ENCODE results near the gene GPR87.

Gene GPR87

DNA sequence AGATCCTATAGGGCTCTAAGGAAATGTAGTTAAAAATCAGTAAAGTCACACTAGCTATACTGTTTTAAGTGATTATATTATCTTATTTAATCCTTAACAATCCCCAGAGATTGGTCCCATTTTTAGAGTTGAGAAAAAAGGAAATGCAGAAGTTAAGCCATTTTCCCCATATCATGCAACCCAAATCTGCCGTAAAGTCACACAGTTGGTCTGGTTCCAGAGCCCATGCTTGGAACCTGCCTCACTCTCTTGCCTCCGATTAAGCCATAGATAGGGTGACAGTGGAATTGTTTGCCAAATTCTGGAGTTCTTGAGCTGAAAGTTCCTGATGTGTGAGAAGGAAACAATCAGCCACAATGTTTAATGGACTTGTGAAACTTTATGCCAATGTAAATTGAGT, 15.1 kb upstream of the GPR87 start:
- no peak for TF ChIP-seq Cebpa-rat (IDR thresholded peaks at IDR 0.05)
- Histone ChIP-seq H3K4me3 (no peak overlapping the region), H3K9me3 (no peaks in the 10 kb centered on the region), H3K4me1 (no peaks in the 10 kb centered on the region), H3K36me3 (no peaks in the 10 kb centered on the region), H3K27me3 (no peaks in the 10 kb centered on the region), H3K9ac (no peak overlapping the region), H3K4me2 (no peak overlapping the region), H3K27ac (no peak overlapping the region), H4K20me1 (no peaks in the 10 kb centered on the region)

DNA sequence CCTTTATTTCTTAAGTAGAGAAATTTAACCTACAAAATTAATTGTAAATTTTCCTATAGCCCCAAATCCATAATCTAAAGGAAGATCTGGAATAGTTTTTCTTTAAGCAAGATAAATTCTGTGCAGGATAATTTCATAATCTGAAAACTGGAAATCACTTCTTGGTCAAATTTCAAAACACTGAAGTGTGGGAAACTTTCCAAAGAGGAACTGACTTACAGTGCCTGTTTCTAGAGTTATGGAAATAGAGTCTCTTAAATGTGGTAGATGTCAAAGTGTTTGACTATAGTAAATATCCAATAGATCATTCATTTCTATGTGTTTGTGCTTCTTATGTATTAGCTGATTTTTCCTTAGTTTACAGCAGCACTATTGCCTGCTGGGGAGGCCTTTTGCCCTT, 14.3 kb upstream of the GPR87 start:
- no peak overlapping the region for H3K27ac ChIP-seq
- H3K4me3 ChIP-seq = no peak overlapping the region
- no peaks in the 10 kb centered on the region for H3K4me1 ChIP-seq
- no peak overlapping the region for H3K4me2 ChIP-seq
- no peaks in the 10 kb centered on the region for H3K27me3 ChIP-seq
- no peaks in the 10 kb centered on the region for H3K36me3 ChIP-seq
- TF ChIP-seq Cebpa-rat (IDR thresholded peaks at IDR 0.05) = no peak
- no peak overlapping the region for H3K9ac ChIP-seq
- no peaks in the 10 kb centered on the region for H3K9me3 ChIP-seq
- no peaks in the 10 kb centered on the region for H4K20me1 ChIP-seq

- H3K9ac ChIP-seq = no peak overlapping the region
- TF ChIP-seq Cebpa-rat (IDR thresholded peaks at IDR 0.05) = no peak
- no peak overlapping the region for H3K27ac ChIP-seq
- no peaks in the 10 kb centered on the region for H3K27me3 ChIP-seq
- no peaks in the 10 kb centered on the region for H3K9me3 ChIP-seq
- no peaks in the 10 kb centered on the region for H3K4me1 ChIP-seq
- no peaks in the 10 kb centered on the region for H3K36me3 ChIP-seq
- no peaks in the 10 kb centered on the region for H4K20me1 ChIP-seq
- H3K4me3 ChIP-seq = no peak overlapping the region
- H3K4me2 ChIP-seq = no peak overlapping the region
These were observed 13.8 kb upstream of the GPR87 start for GRCh38 chr3:151330379-151330778.

GRCh38 chr3:151329363-151329762, 12.7 kb upstream of the GPR87 start, which contains the start of gene P2RY13:
Gene P2RY13, minus strand, starts transcription at chr3:151329549. Its CDS starts 21 bp downstream, at chr3:151329528.
- no peak within 1 kb of the TSS for H3K27ac ChIP-seq

GRCh38 chr3:151328298-151328995, 11.8 kb upstream of the GPR87 start:
- Histone ChIP-seq H3K9me3 (no peaks in the 10 kb centered on the region), H3K4me2 (no peak overlapping the region), H3K27ac (no peak overlapping the region), H3K27me3 (no peaks in the 10 kb centered on the region), H3K4me1 (no peaks in the 10 kb centered on the region), H4K20me1 (no peaks in the 10 kb centered on the region), H3K36me3 (no peaks in the 10 kb centered on the region), H3K4me3 (no peak overlapping the region), H3K9ac (no peak overlapping the region)
- TF ChIP-seq Cebpa-rat (IDR thresholded peaks at IDR 0.05) = no peak

More at GRCh38 chr3:151329363-151329762, 12.7 kb upstream of the GPR87 start, which contains the start of gene P2RY13:
- Histone ChIP-seq H3K27me3 (no peaks in the 10 kb centered on the region), H3K9ac (no peak within 1 kb of the TSS), H3K4me3 (no peak within 1 kb of the TSS), H4K20me1 (no peaks in the 10 kb centered on the region), H3K4me2 (no peak within 1 kb of the TSS), H3K36me3 (no peaks in the 10 kb centered on the region), H3K4me1 (no peaks in the 10 kb centered on the region), H3K9me3 (no peaks in the 10 kb centered on the region)
- TF ChIP-seq Cebpa-rat (IDR thresholded peaks at IDR 0.05) = no peak

DNA sequence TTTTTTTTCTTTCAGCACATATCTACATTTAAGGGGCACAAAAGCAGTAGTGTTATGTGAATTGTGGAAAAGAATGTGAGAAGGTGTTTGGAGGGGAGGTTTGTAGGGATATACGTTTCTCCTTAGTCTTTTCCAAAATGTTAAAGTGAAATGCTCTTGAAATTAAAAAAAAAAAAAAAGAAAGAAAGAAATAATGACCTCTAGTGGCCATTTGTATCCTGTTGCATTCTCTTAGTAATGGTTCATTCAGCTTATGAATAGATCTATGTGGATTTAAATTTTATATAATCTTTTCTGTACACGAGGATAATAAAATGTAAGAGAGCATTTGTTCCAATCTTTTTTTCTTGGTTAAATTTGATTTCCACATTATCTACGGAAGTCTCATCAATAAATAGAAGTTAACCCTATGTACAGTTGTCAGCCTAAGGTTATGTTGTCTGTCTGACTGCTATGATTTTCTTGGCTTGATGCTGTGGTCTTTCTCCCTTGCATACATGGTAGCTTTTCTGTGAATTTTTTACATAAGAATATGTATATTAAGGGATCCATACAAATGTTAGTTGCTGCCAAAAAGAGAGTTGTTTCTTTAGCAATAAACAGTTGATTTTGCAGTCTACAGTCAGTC, 11.1 kb upstream of the GPR87 start:
- H3K27ac ChIP-seq = no peak overlapping the region
- no peak overlapping the region for H3K4me2 ChIP-seq
- H3K27me3 ChIP-seq = no peaks in the 10 kb centered on the region
- no peak overlapping the region for H3K4me3 ChIP-seq
- H3K4me1 ChIP-seq = no peaks in the 10 kb centered on the region
- TF ChIP-seq Cebpa-rat (IDR thresholded peaks at IDR 0.05) = no peak
- no peaks in the 10 kb centered on the region for H3K36me3 ChIP-seq
- no peaks in the 10 kb centered on the region for H4K20me1 ChIP-seq
- no peaks in the 10 kb centered on the region for H3K9me3 ChIP-seq
- H3K9ac ChIP-seq = no peak overlapping the region

- H3K4me3 ChIP-seq = no peak overlapping the region
- no peaks in the 10 kb centered on the region for H3K36me3 ChIP-seq
- H3K9ac ChIP-seq = no peak overlapping the region
- no peak overlapping the region for H3K27ac ChIP-seq
- H3K4me1 ChIP-seq = no peaks in the 10 kb centered on the region
- no peak overlapping the region for H3K4me2 ChIP-seq
- no peaks in the 10 kb centered on the region for H3K9me3 ChIP-seq
- no peaks in the 10 kb centered on the region for H4K20me1 ChIP-seq
- no peaks in the 10 kb centered on the region for H3K27me3 ChIP-seq
- TF ChIP-seq Cebpa-rat (IDR thresholded peaks at IDR 0.05) = no peak
These were observed 5.9 kb upstream of the GPR87 start for GRCh38 chr3:151322511-151322910.

GRCh38 chr3:151321526-151321925, 4.9 kb upstream of the GPR87 start:
- Histone ChIP-seq H3K27me3 (no peaks in the 10 kb centered on the region), H3K9ac (no peak overlapping the region), H3K4me1 (no peaks in the 10 kb centered on the region), H3K9me3 (no peaks in the 10 kb centered on the region), H3K4me3 (no peak overlapping the region), H4K20me1 (no peaks in the 10 kb centered on the region), H3K4me2 (no peak overlapping the region), H3K36me3 (no peaks in the 10 kb centered on the region), H3K27ac (no peak overlapping the region)
- TF ChIP-seq Cebpa-rat (IDR thresholded peaks at IDR 0.05) = no peak

GRCh38 chr3:151320131-151320530, 3.5 kb upstream of the GPR87 start:
- no peaks in the 10 kb centered on the region for H3K36me3 ChIP-seq
- H3K4me3 ChIP-seq = no peak overlapping the region
- no peak overlapping the region for H3K4me2 ChIP-seq
- no peaks in the 10 kb centered on the region for H3K27me3 ChIP-seq
- TF ChIP-seq Cebpa-rat (IDR thresholded peaks at IDR 0.05) = no peak
- no peaks in the 10 kb centered on the region for H4K20me1 ChIP-seq
- no peak overlapping the region for H3K9ac ChIP-seq
- H3K27ac ChIP-seq = no peak overlapping the region
- H3K9me3 ChIP-seq = no peaks in the 10 kb centered on the region
- no peaks in the 10 kb centered on the region for H3K4me1 ChIP-seq

DNA sequence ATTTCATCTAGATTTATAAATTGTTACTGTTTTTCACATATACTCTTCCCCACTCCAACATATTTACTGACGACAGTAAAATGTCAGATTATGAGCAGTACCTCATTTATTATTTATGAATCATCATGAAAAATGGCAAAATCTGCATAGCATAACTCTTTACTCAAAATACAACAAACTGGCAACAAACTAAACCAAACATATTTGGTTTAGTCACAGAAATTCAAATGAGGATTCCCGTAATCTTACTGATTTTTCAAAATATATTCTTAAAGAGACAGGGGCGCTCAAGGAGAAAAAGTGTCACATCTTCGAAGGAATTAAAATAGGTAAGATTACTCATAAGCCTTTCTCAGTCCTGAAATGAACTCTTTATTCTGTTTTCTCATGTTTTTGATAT, 3.0 kb upstream of the GPR87 start:
- no peaks in the 10 kb centered on the region for H3K4me1 ChIP-seq
- no peaks in the 10 kb centered on the region for H3K36me3 ChIP-seq
- H3K4me3 ChIP-seq = no peak overlapping the region
- no peak overlapping the region for H3K4me2 ChIP-seq
- H3K27ac ChIP-seq = no peak overlapping the region
- H3K9me3 ChIP-seq = no peaks in the 10 kb centered on the region
- TF ChIP-seq Cebpa-rat (IDR thresholded peaks at IDR 0.05) = no peak
- H3K27me3 ChIP-seq = no peaks in the 10 kb centered on the region
- H4K20me1 ChIP-seq = no peaks in the 10 kb centered on the region
- H3K9ac ChIP-seq = no peak overlapping the region
